GM18867 (cell line): ENCODE results near the gene TH.

Experiments used
- ATAC-seq: cut with Tn5 transposase; IDR thresholded peaks from one replicate; pipeline ENCODE4 v1.9.1; 2021; ENCODE audit warnings: mild to moderate bottlenecking, moderate library complexity; ENCODE audit not compliant: unreplicated experiment

Gene TH

DNA sequence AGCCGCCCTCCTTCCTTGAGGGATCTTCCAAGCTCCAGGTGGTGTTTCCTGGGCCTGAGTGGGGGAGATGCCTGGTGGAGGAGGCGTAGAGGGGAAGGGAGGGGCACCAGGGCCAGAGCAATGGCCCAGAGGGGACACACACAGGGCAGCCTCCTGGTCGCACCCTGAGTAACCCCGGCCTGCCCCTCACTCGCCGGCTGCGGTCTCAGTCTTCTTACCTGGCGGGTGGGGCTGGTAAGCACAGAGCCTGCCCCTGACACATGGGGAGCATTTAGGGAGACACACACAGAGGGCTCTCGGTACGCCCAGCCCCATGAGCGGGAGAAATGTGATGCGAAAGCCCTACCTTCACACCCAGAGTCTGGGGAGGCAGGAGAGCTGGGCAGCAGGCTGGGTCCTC is 56.3 kb downstream of the TH start:
- no peak for ATAC-seq

DNA sequence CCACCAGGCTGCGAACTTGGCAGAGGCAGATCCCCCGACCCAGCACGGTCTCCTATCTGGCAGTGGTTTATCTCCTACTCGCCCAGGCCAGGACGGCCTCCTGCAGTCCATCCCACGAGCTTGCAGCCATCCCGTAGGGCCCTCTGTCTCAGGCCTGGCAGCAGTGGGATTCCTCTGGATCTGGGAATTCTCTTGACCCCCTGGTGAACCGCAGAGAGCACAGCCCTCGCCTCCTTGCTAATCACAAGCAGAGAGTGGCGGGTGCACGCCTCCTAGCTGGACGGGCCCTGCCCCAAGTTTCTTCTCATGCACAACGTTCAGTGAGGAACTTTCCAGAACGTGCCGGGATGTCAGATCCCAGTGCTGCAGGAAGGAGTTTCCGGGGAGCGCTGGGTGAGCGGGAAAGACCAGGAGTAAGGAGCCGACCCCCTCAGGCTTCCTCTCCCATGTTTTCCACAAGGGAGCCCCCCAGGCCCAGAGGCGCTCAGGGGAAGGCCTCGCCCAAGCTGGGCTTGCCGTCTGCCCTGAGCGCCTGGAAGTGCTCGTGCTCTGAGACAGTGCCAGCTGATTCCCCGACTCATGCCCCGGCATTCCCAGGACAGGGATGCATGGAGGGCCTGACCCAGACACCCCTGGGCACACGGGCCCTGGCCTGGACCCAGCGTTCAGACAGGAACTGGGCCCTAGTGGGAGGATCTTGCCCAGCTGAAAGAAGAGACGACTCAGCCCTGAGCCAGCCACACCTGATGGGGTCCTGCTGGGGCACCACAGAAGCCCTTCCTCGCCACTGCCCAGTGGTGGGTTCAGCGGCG is 57.0 kb downstream of the TH start:
- ATAC-seq = no peak
